H1 (cell line): ENCODE results near the gene MAP4K4. TPM values are rescaled to one million over a fixed set of nuclear protein-coding genes. Genes with fewer than 3 reads are reported as not detected.
A peak's percentile ranks its signal among the peaks of the same experiment; 100 is the strongest.

Source experiments
- CTCF ChIA-PET: fragments of 300-600 bp; sonication (Branson Sonifier 250); formaldehyde crosslinking; loops from one replicate; lab custom pipeline; 2021; ENCODE audit not compliant: partially characterized antibody; lab: Charles Lee
- POLR2A ChIA-PET: fragments of 300-600 bp; sonication (Branson Sonifier 250); formaldehyde crosslinking; loops from one replicate; lab custom pipeline; 2021; ENCODE audit warnings: inconsistent platforms; ENCODE audit not compliant: partially characterized antibody; lab: Charles Lee
- DNase-seq, 2 experiments: peaks; one replicate each; pipeline versions ENCODE4 v3.0.0 to v3.0.0-alpha.2; 2010 to 2022; ENCODE audit warnings: low spot score in 2 of 2, low read depth in 1 of 2, mixed read lengths in 1 of 2
- FAIRE-seq: peaks from 2 replicates; lab custom pipeline; 2011; peaks lifted over from hg19 to GRCh38; lab: Jason Lieb, UNC
- H2AFZ ChIP-seq: 2 replicates; pipeline ENCODE4 v1.8.1; 2012; ENCODE audit warnings: low read length, inconsistent platforms
- H2AK5ac ChIP-seq: 2 replicates; pipeline ENCODE4 v1.6.1; 2013; ENCODE audit warnings: low read depth, low read length
- H2BK120ac ChIP-seq: replicated peaks from 2 replicates; pipeline ENCODE3; 2013; ENCODE audit warnings: low read depth, low read length, inconsistent platforms
- H2BK12ac ChIP-seq: 2 replicates; pipeline ENCODE4 v1.6.1; 2013; ENCODE audit warnings: low read depth, low read length
- H2BK15ac ChIP-seq: 2 replicates; pipeline ENCODE4 v1.6.1; 2013; ENCODE audit warnings: low read length
- H2BK20ac ChIP-seq: 2 replicates; pipeline ENCODE4 v1.6.1; 2013; ENCODE audit warnings: low read length
- H2BK5ac ChIP-seq: 2 replicates; pipeline ENCODE4 v1.6.1; 2013; ENCODE audit warnings: low read depth, low read length
- H3K14ac ChIP-seq: 2 replicates; pipeline ENCODE4 v1.6.1; 2013; ENCODE audit warnings: inconsistent platforms; ENCODE audit not compliant: insufficient read length
- H3K18ac ChIP-seq: 2 replicates; pipeline ENCODE4 v1.6.1; 2013; ENCODE audit warnings: low read length; ENCODE audit errors: extremely low read depth
- H3K23ac ChIP-seq: 2 replicates; pipeline ENCODE4 v1.6.1; 2013; ENCODE audit warnings: inconsistent platforms; ENCODE audit not compliant: insufficient read length
- H3K23me2 ChIP-seq: 2 replicates; pipeline ENCODE4 v1.6.1; 2013; ENCODE audit warnings: low read depth, low read length
- H3K27ac ChIP-seq: 2 replicates; pipeline ENCODE4 v1.6.1; 2011; ENCODE audit warnings: low read depth, low read length, inconsistent platforms
- H3K27me3 ChIP-seq, 4 experiments: replicated peaks in 1 of 4; 1 replicate in 1 of 4; 2 replicates in 3 of 4; pipeline versions ENCODE4 v1.6.1 to v1.8.1; 2011 to 2013; ENCODE audit warnings: low read length in 3 of 4, mild to moderate bottlenecking in 3 of 4, inconsistent platforms in 2 of 4, mixed read lengths in 2 of 4, moderate library complexity in 1 of 4; ENCODE audit not compliant: control insufficient read depth in 3 of 4, insufficient read depth in 3 of 4; ENCODE audit errors: extremely low read depth in 1 of 4
- H3K36me3 ChIP-seq, 4 experiments: 2 replicates each; pipeline versions ENCODE4 v1.6.1 to v1.8.1; 2011 to 2013; ENCODE audit warnings: mild to moderate bottlenecking in 4 of 4, low read length in 3 of 4, moderate library complexity in 2 of 4, control low read depth in 1 of 4, inconsistent platforms in 1 of 4; ENCODE audit not compliant: insufficient read depth in 4 of 4, control insufficient read depth in 2 of 4
- H3K4ac ChIP-seq: replicated peaks from 2 replicates; pipeline ENCODE3; 2013; ENCODE audit warnings: low read length, low read depth, mixed read lengths, inconsistent platforms; ENCODE audit not compliant: insufficient read length
- H3K4me1 ChIP-seq, 4 experiments: replicated peaks in 1 of 4; 1 replicate in 1 of 4; 2 replicates in 3 of 4; pipeline versions ENCODE4 v1.6.1 to v1.8.1; 2011 to 2013; ENCODE audit warnings: low read length in 3 of 4, inconsistent platforms in 2 of 4, mixed read lengths in 1 of 4; ENCODE audit not compliant: insufficient read depth in 4 of 4, control insufficient read depth in 3 of 4
- H3K4me2 ChIP-seq, 2 experiments: 2 replicates each; pipeline versions ENCODE4 v1.6.1 to v1.8.1; 2011 to 2013; ENCODE audit warnings: low read depth in 2 of 2, low read length in 2 of 2, control low read depth in 1 of 2, inconsistent platforms in 1 of 2, mild to moderate bottlenecking in 1 of 2; ENCODE audit not compliant: insufficient read depth in 1 of 2
- H3K4me3 ChIP-seq, 4 experiments: fragments of 200-600, 300-600 bp in 1 of 4; sonication (generic), shearing (Covaris generic), sonication (Bioruptor Twin) in 1 of 4; 2 replicates each; pipeline versions ENCODE4 v1.5.1 to v1.8.1; 2011 to 2016; ENCODE audit warnings: low read length in 4 of 4, low read depth in 3 of 4, control low read depth in 2 of 4, inconsistent platforms in 2 of 4, mild to moderate bottlenecking in 2 of 4, mixed read lengths in 1 of 4, moderate library complexity in 1 of 4; ENCODE audit not compliant: insufficient read depth in 2 of 4; ENCODE audit errors: extremely low read depth in 1 of 4
- H3K56ac ChIP-seq: replicated peaks from 2 replicates; pipeline ENCODE3; 2013; ENCODE audit warnings: low read depth, mild to moderate bottlenecking, mixed read lengths, low read length, inconsistent platforms; ENCODE audit not compliant: insufficient read length
- H3K79me1 ChIP-seq: 2 replicates; pipeline ENCODE4 v1.6.1; 2013; ENCODE audit warnings: low read depth, low read length, control low read depth
- H3K79me2 ChIP-seq, 2 experiments: 2 replicates each; pipeline versions ENCODE4 v1.6.1 to v1.8.1; 2012 to 2013; ENCODE audit warnings: low read length in 2 of 2, mild to moderate bottlenecking in 2 of 2, inconsistent platforms in 1 of 2; ENCODE audit not compliant: insufficient read depth in 2 of 2, control insufficient read depth in 1 of 2
- H3K9ac ChIP-seq, 4 experiments: replicated peaks in 1 of 4; 1 replicate in 1 of 4; 2 replicates in 3 of 4; pipeline versions ENCODE4 v1.6.1 to v1.8.1; 2011 to 2013; ENCODE audit warnings: low read depth in 3 of 4, low read length in 3 of 4, control low read depth in 2 of 4, mild to moderate bottlenecking in 2 of 4, moderate library complexity in 2 of 4, inconsistent platforms in 1 of 4; ENCODE audit errors: extremely low read depth in 1 of 4
- H3K9me3 ChIP-seq, 2 experiments: 2 replicates each; pipeline versions ENCODE4 v1.6.1 to v1.8.1; 2012 to 2013; ENCODE audit warnings: mild to moderate bottlenecking in 2 of 2, moderate library complexity in 2 of 2, control low read depth in 1 of 2, inconsistent platforms in 1 of 2, low read depth in 1 of 2, low read length in 1 of 2, mixed read lengths in 1 of 2; ENCODE audit not compliant: insufficient read depth in 2 of 2
- H4K20me1 ChIP-seq, 2 experiments: replicated peaks in 1 of 2; 2 replicates each; pipeline versions ENCODE3 to v1.8.1; 2011 to 2013; ENCODE audit warnings: inconsistent platforms in 2 of 2, low read length in 2 of 2, mild to moderate bottlenecking in 1 of 2; ENCODE audit not compliant: insufficient read depth in 2 of 2, control insufficient read depth in 1 of 2
- H4K5ac ChIP-seq: 2 replicates; pipeline ENCODE4 v1.6.1; 2013; ENCODE audit warnings: low read length, low read depth, mixed read lengths, inconsistent platforms; ENCODE audit not compliant: insufficient read length
- H4K8ac ChIP-seq: 2 replicates; pipeline ENCODE4 v1.8.0; 2013; ENCODE audit warnings: mild to moderate bottlenecking, moderate library complexity, low read length, inconsistent platforms; ENCODE audit not compliant: insufficient read depth; ENCODE audit errors: extremely low read depth
- H4K91ac ChIP-seq: replicated peaks from 2 replicates; pipeline ENCODE3; 2013; ENCODE audit warnings: low read length, mixed read lengths, inconsistent platforms; ENCODE audit not compliant: insufficient read length
- BCL11A ChIP-seq, 2 experiments: IDR thresholded peaks; one replicate each; pipeline ENCODE4 v1.6.1; 2011; ENCODE audit warnings: low read depth in 2 of 2, low read length in 2 of 2, mild to moderate bottlenecking in 2 of 2
- CBX8 ChIP-seq: fragments of 300-800, 300-1000 bp; sonication (generic); IDR thresholded peaks from 2 replicates; pipeline ENCODE4 v1.7.1; 2016; ENCODE audit warnings: low read depth, low read length, borderline replicate concordance
- JUN ChIP-seq: IDR thresholded peaks from 2 replicates; pipeline ENCODE4 v1.6.1; 2011; ENCODE audit warnings: low read depth, mild to moderate bottlenecking, improper control_type of control experiment, low read length
- MAFK ChIP-seq: IDR thresholded peaks from 2 replicates; pipeline ENCODE4 v1.6.1; 2012; ENCODE audit warnings: low read depth, mild to moderate bottlenecking, improper control_type of control experiment, low read length
- NANOG ChIP-seq: IDR thresholded peaks from 2 replicates; pipeline ENCODE4 v1.6.1; 2011; ENCODE audit warnings: low read length, low read depth, mild to moderate bottlenecking, inconsistent platforms; ENCODE audit not compliant: insufficient read depth, poor library complexity, severe bottlenecking
- NRF1 ChIP-seq: IDR thresholded peaks from 2 replicates; pipeline ENCODE4 v1.6.1; 2011; ENCODE audit warnings: mild to moderate bottlenecking, low read depth, low read length, improper control_type of control experiment
- RAD21 ChIP-seq, 2 experiments: IDR thresholded peaks in 1 of 2; conservative IDR thresholded peaks in 1 of 2; 2 replicates each; pipeline ENCODE4 v1.6.1; 2011; ENCODE audit warnings: low read depth in 2 of 2, low read length in 2 of 2, improper control_type of control experiment in 1 of 2, inconsistent platforms in 1 of 2, mild to moderate bottlenecking in 1 of 2, moderate library complexity in 1 of 2
- SUZ12 ChIP-seq: fragments of 200-600 bp; sonication (generic); IDR thresholded peaks from 2 replicates; pipeline ENCODE4 v1.6.1; 2012; ENCODE audit warnings: mild to moderate bottlenecking, inconsistent platforms, low read length, moderate library complexity, mixed read lengths
- TAF1 ChIP-seq: IDR thresholded peaks from 2 replicates; pipeline ENCODE4 v1.6.1; 2011; ENCODE audit warnings: mild to moderate bottlenecking, low read depth, low read length
- TBP ChIP-seq: IDR thresholded peaks from 2 replicates; pipeline ENCODE4 v1.6.1; 2011; ENCODE audit warnings: low read depth, low read length, improper control_type of control experiment
- WGBS, 2 experiments: shearing (Covaris generic) in 1 of 2; methylation state at CpG; one replicate each; pipeline versions ENCODE4 v1.1.6 to v1.1.7; 2013 to 2015; ENCODE audit warnings: low lambda C conversion rate in 2 of 2, mixed read lengths in 2 of 2, inconsistent platforms in 1 of 2, low coverage in 1 of 2, missing lambda C conversion rate in 1 of 2; ENCODE audit not compliant: insufficient replicate concordance in 2 of 2, insufficient coverage in 1 of 2, insufficient read length in 1 of 2; ENCODE audit errors: extremely low coverage in 1 of 2, missing lambda C conversion rate in 1 of 2; 5-methylcytosine and 5-hydroxymethylcytosine counted together
- polyA plus RNA-seq, 7 experiments: library from polyadenylated mRNA; depleted of rRNA in 3 of 7; stranded (reverse) in 5 of 7; unstranded in 2 of 7; fragments of >200 nt in 5 of 7; fragments of 200-250 nt in 2 of 7; gene quantifications; 1 replicate in 5 of 7; 2 replicates in 1 of 7; 4 replicates in 1 of 7; pipeline versions ENCODE4 v1.2.1 to v1.2.3, GENCODE V29; 2011 to 2013; ENCODE audit warnings: missing spikeins in 2 of 7, mixed read lengths in 2 of 7
- total RNA-seq: library from RNA; stranded (reverse); fragmentation: NEBNext Ultra II Directional; extraction: Animal tissue kit (Norgen Biotek cat#: 25700); gene quantifications from 2 replicates; pipeline ENCODE4 v1.2.1, GENCODE V29; 2021
- TF ChIP-seq, protein P1 (sequence below): IDR thresholded peaks from 2 replicates; pipeline ENCODE4 v1.6.1; 2011; ENCODE audit warnings: low read depth, mild to moderate bottlenecking, low read length; ENCODE audit not compliant: insufficient read depth

The MAP4K4 gene
- total and polyA plus RNA-seq, 2 of the 8 experiments (the other 6 are each of a cell fraction or from before 2014, with no cell fraction given), result 53.2 to 138 TPM

DNA sequence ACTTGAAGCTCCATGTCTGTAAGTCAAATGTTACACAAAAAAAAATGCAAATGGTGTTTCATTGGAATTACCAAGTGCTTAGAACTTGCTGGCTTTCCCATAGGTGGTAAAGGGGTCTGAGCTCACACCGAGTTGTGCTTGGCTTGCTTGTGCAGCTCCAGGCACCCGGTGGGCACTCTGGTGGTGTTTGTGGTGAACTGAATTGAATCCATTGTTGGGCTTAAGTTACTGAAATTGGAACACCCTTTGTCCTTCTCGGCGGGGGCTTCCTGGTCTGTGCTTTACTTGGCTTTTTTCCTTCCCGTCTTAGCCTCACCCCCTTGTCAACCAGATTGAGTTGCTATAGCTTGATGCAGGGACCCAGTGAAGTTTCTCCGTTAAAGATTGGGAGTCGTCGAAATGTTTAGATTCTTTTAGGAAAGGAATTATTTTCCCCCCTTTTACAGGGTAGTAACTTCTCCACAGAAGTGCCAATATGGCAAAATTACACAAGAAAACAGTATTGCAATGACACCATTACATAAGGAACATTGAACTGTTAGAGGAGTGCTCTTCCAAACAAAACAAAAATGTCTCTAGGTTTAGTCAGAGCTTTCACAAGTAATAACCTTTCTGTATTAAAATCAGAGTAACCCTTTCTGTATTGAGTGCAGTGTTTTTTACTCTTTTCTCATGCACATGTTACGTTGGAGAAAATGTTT lies 196.3 kb downstream of the MAP4K4 start:
- CTCF ChIA-PET, result interaction anchor here (1.2 to 2.4 kb wide), 5 partner anchors 10 to 549 kb away, joined by 3 to 20 read pairs (median 3); no protein-coding TSS in a partner anchor
- Histone ChIP-seq H3K23ac (no peak overlapping the region), H3K23me2 (no peaks in the 10 kb centered on the region), H3K79me2 (no peaks in the 10 kb centered on the region), H2BK120ac (peak overlapping the region; percentile 44), H3K9me3 (no peaks in the 10 kb centered on the region), H4K91ac (no peak overlapping the region), H3K4ac (no peak overlapping the region), H3K27ac (no peak overlapping the region; the same call in 1 of the 2 replicates), H2BK12ac (no peak overlapping the region), H2BK15ac (no peak overlapping the region), H3K4me2 (peak overlapping the region; percentile 47 to 54; a peak in 3 of 4 replicates), H3K79me1 (no peaks in the 10 kb centered on the region), H4K5ac (no peak overlapping the region), H3K36me3 (peaks cover 3 to 36% (median 13%) of the 10 kb centered on the region in 4 experiments; a peak in 6 of 8 replicates), H3K4me3 (peak overlapping the region in 1 of 4 experiments; percentile 34; a peak in 2 of 8 replicates), H2BK5ac (peak overlapping the region; percentile 80; the same call in 1 of the 2 replicates), H2BK20ac (peak overlapping the region; percentile 88), H2AK5ac (no peak overlapping the region), H4K8ac (no peak overlapping the region), H3K18ac (no peak overlapping the region), H3K9ac (no peak overlapping the region), H4K20me1 (no peaks in the 10 kb centered on the region), H3K14ac (no peak overlapping the region), H3K27me3 (no peaks in the 10 kb centered on the region), H3K4me1 (peaks cover 3 to 15% (median 7%) of the 10 kb centered on the region in 4 experiments), H2AFZ (no peak overlapping the region), H3K56ac (no peak overlapping the region)
- POLR2A ChIA-PET, result interaction anchor here (0.6 to 0.7 kb wide), 3 partner anchors 14 to 781 kb away, joined by 3 read pairs; no protein-coding TSS in a partner anchor
- WGBS, 2 experiments, result 17% methylated on average over 9 of the region's 9 CpGs; no CpG with 5 or more reads in 1 of the 2 experiments
- FAIRE-seq (peak; percentile 87), DNase-seq (peak; percentile 70 to 82)
- TF ChIP-seq JUN (no peak), NRF1 (no peak), TAF1 (no peak), CBX8 (no peak), RAD21 (IDR thresholded peaks at IDR 0.05 in 1 of 2, conservative IDR thresholded peaks at IDR 0.05 in 1 of 2; ENCODE audit: low read depth in 2 of 2, low read length in 2 of 2) (peak; percentile 25 to 47; a peak in 3 of 4 replicates), BCL11A (IDR thresholded peaks at IDR 0.05; ENCODE audit: low read depth in 2 of 2, low read length in 2 of 2) (no peak), SUZ12 (no peak), TBP (no peak), MAFK (no peak), NANOG (peak; percentile 96)
- TF ChIP-seq, protein P1, sequence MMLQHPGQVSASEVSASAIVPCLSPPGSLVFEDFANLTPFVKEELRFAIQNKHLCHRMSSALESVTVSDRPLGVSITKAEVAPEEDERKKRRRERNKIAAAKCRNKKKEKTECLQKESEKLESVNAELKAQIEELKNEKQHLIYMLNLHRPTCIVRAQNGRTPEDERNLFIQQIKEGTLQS, result no peak
